ENCODE data around the gene STK32C. TPM values are rescaled to one million over a fixed set of nuclear protein-coding genes. Genes with fewer than 3 reads are reported as not detected.

Gene STK32C
- total and polyA plus RNA-seq, 2 of the 4 experiments (the other 2 are of a cell fraction) = 5.0 to 8.3 TPM

DNA sequence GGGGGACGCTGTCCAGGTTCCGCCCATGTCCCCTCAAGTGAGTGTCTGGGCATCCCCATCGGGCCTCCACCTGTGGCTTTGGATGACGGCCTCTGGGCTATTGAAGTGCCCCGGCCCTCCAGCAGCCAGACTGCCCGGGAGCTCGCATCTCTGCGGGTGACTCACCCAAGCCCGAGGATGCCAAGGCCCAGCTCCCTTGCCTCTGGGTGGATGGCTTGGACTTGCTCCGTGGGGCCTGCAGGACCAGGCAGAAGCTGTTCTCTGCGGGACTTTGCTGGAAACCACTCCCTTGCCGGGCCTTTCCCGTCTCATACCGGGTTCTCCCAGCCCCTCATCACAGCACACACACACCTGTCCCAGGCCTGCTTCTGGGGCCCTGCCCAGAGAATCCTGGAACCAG is 98.6 kb downstream of the STK32C start:
- Histone ChIP-seq H3K23ac (ENCODE audit: low read depth, low read length) (no peak overlapping the region), H2BK20ac (ENCODE audit: low read depth, low read length) (no peak overlapping the region), H3K36me3 (ENCODE audit: control insufficient read depth, insufficient read depth, low read length) (peaks cover 2% of the 10 kb centered on the region; the same call in 1 of the 2 replicates), H3K9me3 (ENCODE audit: control insufficient read depth, insufficient read depth, low read length) (peaks cover 5% of the 10 kb centered on the region), H2BK120ac (ENCODE audit: low read depth, low read length) (no peak overlapping the region), H2BK5ac (ENCODE audit: low read depth, low read length, poor library complexity, severe bottlenecking) (no peak overlapping the region), H2BK15ac (ENCODE audit: low read depth, low read length) (no peak overlapping the region), H3K14ac (replicated peaks; ENCODE audit: low read depth, low read length) (no peak overlapping the region), H2AFZ (replicated peaks; ENCODE audit: low read length, poor library complexity) (no peak overlapping the region), H3K4ac (ENCODE audit: low read depth, low read length) (no peak overlapping the region), H3K27ac (ENCODE audit: insufficient read depth, low read length) (no peak overlapping the region), H4K91ac (ENCODE audit: insufficient read depth, low read depth, low read length) (no peak overlapping the region), H3K56ac (ENCODE audit: extremely low read depth, insufficient read depth, low read length) (no peak overlapping the region), H3K9me1 (ENCODE audit: insufficient read depth, low read length) (no peaks in the 10 kb centered on the region; the same call in 1 of the 2 replicates), H3K18ac (ENCODE audit: low read depth, low read length) (no peak overlapping the region), H3K4me3 (ENCODE audit: insufficient read depth, low read depth, low read length) (no peak overlapping the region), H3K9ac (ENCODE audit: low read depth, low read length) (no peak overlapping the region), H3K79me1 (ENCODE audit: low read depth in 1 of 2, low read length in 2 of 2) (no peaks in the 10 kb centered on the region), H2AK5ac (ENCODE audit: low read depth, low read length) (no peak overlapping the region), H4K8ac (ENCODE audit: low read depth in 2 of 2, low read length in 2 of 2) (no peak overlapping the region), H3K27me3 (ENCODE audit: control insufficient read depth, insufficient read depth, low read length) (no peaks in the 10 kb centered on the region), H4K20me1 (ENCODE audit: insufficient read depth, low read length) (no peaks in the 10 kb centered on the region), H3K4me1 (ENCODE audit: control insufficient read depth, insufficient read depth, low read length) (no peaks in the 10 kb centered on the region), H3K4me2 (ENCODE audit: low read depth, low read length) (no peak overlapping the region), H4K5ac (ENCODE audit: low read depth, low read length) (no peak overlapping the region), H2AK9ac (replicated peaks; ENCODE audit: low read depth, low read length, poor library complexity) (no peak overlapping the region)
- ChIA-PET POLR2A (ENCODE audit: unreplicated experiment) (no interaction called here), CTCF (no interaction called here)
- ATAC-seq (ENCODE audit: low read depth) = peak; percentile 48
- in situ Hi-C loops (cut with MboI; ENCODE audit: low sequenced_read_pairs) = no loop called here
- DNase-seq = peak; percentile 23
- whole genome bisulfite sequencing, 2 experiments (ENCODE audit: extremely low coverage in 2 of 2, insufficient read length in 1 of 2) = 94% methylated on average over 8 of the region's 14 CpGs; no CpG with 5 or more reads in 1 of the 2 experiments
- intact Hi-C loops (cut with micrococcal nuclease) = no loop called here
- TF ChIP-seq RFX5 (IDR thresholded peaks at IDR 0.05; ENCODE audit: low read depth, low read length) (no peak), CEBPB (IDR thresholded peaks at IDR 0.05; ENCODE audit: low read depth, low read length) (no peak), SMC3 (IDR thresholded peaks at IDR 0.05; ENCODE audit: low read depth, low read length) (no peak), MAZ (IDR thresholded peaks at IDR 0.05; ENCODE audit: borderline replicate concordance, low read depth, low read length) (no peak), RAD21 (IDR thresholded peaks at IDR 0.05; ENCODE audit: low read length) (no peak), CHD1 (IDR thresholded peaks at IDR 0.05; ENCODE audit: low read depth, low read length) (no peak), NFE2L2 (IDR thresholded peaks at IDR 0.05; ENCODE audit: low read depth, low read length) (no peak), RCOR1 (IDR thresholded peaks at IDR 0.05; ENCODE audit: insufficient replicate concordance, low read length) (no peak), BHLHE40 (IDR thresholded peaks at IDR 0.05; ENCODE audit: low read depth, low read length) (no peak), MAFK (IDR thresholded peaks at IDR 0.05; ENCODE audit: low read depth, low read length) (no peak), FOS (IDR thresholded peaks at IDR 0.05; ENCODE audit: low read depth, low read length) (no peak), POLR2A (IDR thresholded peaks at IDR 0.05; ENCODE audit: low read depth, low read length) (no peak), MXI1 (IDR thresholded peaks at IDR 0.05; ENCODE audit: borderline replicate concordance, low read depth, low read length) (no peak)
- TF ChIP-seq, protein P1, sequence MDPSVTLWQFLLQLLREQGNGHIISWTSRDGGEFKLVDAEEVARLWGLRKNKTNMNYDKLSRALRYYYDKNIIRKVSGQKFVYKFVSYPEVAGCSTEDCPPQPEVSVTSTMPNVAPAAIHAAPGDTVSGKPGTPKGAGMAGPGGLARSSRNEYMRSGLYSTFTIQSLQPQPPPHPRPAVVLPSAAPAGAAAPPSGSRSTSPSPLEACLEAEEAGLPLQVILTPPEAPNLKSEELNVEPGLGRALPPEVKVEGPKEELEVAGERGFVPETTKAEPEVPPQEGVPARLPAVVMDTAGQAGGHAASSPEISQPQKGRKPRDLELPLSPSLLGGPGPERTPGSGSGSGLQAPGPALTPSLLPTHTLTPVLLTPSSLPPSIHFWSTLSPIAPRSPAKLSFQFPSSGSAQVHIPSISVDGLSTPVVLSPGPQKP (IDR thresholded peaks at IDR 0.05; ENCODE audit: borderline replicate concordance, low read depth, low read length) = no peak
- TF ChIP-seq, protein P2, sequence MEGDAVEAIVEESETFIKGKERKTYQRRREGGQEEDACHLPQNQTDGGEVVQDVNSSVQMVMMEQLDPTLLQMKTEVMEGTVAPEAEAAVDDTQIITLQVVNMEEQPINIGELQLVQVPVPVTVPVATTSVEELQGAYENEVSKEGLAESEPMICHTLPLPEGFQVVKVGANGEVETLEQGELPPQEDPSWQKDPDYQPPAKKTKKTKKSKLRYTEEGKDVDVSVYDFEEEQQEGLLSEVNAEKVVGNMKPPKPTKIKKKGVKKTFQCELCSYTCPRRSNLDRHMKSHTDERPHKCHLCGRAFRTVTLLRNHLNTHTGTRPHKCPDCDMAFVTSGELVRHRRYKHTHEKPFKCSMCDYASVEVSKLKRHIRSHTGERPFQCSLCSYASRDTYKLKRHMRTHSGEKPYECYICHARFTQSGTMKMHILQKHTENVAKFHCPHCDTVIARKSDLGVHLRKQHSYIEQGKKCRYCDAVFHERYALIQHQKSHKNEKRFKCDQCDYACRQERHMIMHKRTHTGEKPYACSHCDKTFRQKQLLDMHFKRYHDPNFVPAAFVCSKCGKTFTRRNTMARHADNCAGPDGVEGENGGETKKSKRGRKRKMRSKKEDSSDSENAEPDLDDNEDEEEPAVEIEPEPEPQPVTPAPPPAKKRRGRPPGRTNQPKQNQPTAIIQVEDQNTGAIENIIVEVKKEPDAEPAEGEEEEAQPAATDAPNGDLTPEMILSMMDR (conservative IDR thresholded peaks at IDR 0.05; ENCODE audit: low read depth, low read length) = no peak
- TF ChIP-seq, protein P3, sequence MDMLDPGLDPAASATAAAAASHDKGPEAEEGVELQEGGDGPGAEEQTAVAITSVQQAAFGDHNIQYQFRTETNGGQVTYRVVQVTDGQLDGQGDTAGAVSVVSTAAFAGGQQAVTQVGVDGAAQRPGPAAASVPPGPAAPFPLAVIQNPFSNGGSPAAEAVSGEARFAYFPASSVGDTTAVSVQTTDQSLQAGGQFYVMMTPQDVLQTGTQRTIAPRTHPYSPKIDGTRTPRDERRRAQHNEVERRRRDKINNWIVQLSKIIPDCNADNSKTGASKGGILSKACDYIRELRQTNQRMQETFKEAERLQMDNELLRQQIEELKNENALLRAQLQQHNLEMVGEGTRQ (IDR thresholded peaks at IDR 0.05; ENCODE audit: low read depth, low read length) = no peak
- no TSS peak for BruUV-seq (replicated peaks)
- dilution Hi-C loops (cut with HindIII; ENCODE audit: low sequenced_read_pairs, unreplicated experiment) = no loop called here
